BLaER1 (cell line): ENCODE measurements around the gene MAN1B1.

Source experiments
- H3K27ac ChIP-seq: shearing (Covaris generic); formaldehyde crosslinking; 2 replicates; pipeline ENCODE4 v1.8.1; 2022
- H3K27me3 ChIP-seq: shearing (Covaris generic); formaldehyde crosslinking; 2 replicates; pipeline ENCODE4 v1.8.1; 2022
- H3K36me3 ChIP-seq: shearing (Covaris generic); formaldehyde crosslinking; 2 replicates; pipeline ENCODE4 v1.8.1; 2022
- H3K4me1 ChIP-seq: shearing (Covaris generic); formaldehyde crosslinking; 2 replicates; pipeline ENCODE4 v1.8.1; 2022
- H3K4me2 ChIP-seq: shearing (Covaris generic); formaldehyde crosslinking; 2 replicates; pipeline ENCODE4 v1.8.1; 2022
- H3K4me3 ChIP-seq: shearing (Covaris generic); formaldehyde crosslinking; 2 replicates; pipeline ENCODE4 v1.8.1; 2022
- H3K9ac ChIP-seq: shearing (Covaris generic); formaldehyde crosslinking; 2 replicates; pipeline ENCODE4 v1.8.1; 2022
- H3K9me3 ChIP-seq: shearing (Covaris generic); formaldehyde crosslinking; 2 replicates; pipeline ENCODE4 v1.8.1; 2022
- H4K20me1 ChIP-seq: shearing (Covaris generic); formaldehyde crosslinking; 2 replicates; pipeline ENCODE4 v1.8.1; 2022
- Cebpa-rat ChIP-seq: shearing (Covaris generic); IDR thresholded peaks from 2 replicates; pipeline ENCODE4 v1.8.1; 2022

Gene MAN1B1

DNA sequence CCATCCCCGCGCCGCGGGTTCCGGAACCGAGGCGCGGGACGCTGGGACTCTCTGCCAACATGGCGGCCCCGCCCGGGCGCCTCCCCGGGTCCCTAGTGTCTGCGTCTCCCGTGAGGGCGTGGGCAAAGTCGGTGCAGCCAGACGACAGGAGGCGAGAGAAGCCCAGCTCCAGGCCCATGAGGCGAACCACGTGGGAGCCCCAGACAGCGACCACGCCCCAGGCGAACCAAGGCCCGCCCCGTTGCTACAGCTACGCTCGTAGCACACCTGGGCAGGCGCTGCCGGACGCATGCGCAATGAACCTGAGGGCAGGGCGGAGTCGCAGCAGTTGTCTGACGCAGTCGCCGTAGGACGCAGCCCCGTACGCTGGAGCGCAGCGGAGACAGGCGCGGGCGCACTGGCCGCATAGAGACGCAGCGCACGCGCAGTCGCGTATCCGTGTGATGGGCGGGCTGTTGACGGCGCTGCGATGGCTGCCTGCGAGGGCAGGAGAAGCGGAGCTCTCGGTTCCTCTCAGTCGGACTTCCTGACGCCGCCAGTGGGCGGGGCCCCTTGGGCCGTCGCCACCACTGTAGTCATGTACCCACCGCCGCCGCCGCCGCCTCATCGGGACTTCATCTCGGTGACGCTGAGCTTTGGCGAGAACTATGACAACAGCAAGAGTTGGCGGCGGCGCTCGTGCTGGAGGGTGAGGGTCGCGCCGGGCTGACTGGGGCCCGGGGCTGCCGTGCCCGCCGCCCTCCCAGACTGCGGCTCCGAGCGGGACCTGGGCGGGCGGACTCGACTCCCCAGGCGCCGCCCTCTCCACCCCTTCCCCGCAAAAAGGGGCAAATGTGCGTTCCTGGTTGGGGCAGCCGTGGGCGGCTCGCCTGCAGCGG lies at the start of gene MAN1B1:
Gene MAN1B1, plus strand, starts transcription at position 455 of the 878 bp plus-strand sequence. Its CDS starts 15 bp downstream, at position 470.
- peaks cover 29% of the 10 kb centered on the region for H4K20me1 ChIP-seq
- peak within 1 kb of the TSS; percentile 84 for H3K9ac ChIP-seq
- H3K4me2 ChIP-seq = peak within 1 kb of the TSS; percentile 99
- H3K4me3 ChIP-seq = peak within 1 kb of the TSS; percentile 85
- H3K4me1 ChIP-seq = peaks cover 86% of the 10 kb centered on the region
- no peaks in the 10 kb centered on the region for H3K27me3 ChIP-seq
- H3K9me3 ChIP-seq = no peaks in the 10 kb centered on the region
- peaks cover 23% of the 10 kb centered on the region for H3K36me3 ChIP-seq
- peak within 1 kb of the TSS; percentile 89 for H3K27ac ChIP-seq
- TF ChIP-seq Cebpa-rat = no peak

DNA sequence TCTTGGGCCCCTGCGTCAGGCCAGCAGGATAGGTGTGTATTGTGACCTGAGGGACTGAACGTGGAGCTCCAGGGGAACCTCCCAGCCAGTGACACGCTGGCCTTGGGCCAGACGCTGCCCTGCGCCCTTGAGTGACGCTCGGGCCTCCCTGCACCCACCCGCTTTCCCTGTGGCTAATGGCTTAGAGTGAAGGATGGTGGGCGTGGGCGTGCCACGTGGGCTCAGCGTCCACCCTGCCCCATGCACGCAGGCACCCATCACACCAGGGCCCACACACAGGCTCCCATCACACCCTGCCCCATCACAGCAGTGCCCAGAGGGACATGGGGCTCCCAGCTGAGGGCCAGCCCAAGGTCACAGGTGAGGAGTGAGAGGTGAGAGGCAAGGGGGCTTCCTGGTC lies 49.8 kb upstream of the MAN1B1 start:
- Histone ChIP-seq H4K20me1 (peaks cover 17% of the 10 kb centered on the region), H3K4me3 (no peak overlapping the region), H3K4me2 (no peak overlapping the region), H3K36me3 (peaks cover 43% of the 10 kb centered on the region), H3K9me3 (no peaks in the 10 kb centered on the region), H3K9ac (no peak overlapping the region), H3K4me1 (peaks cover 71% of the 10 kb centered on the region), H3K27me3 (no peaks in the 10 kb centered on the region), H3K27ac (no peak overlapping the region)
- TF ChIP-seq Cebpa-rat = no peak

DNA sequence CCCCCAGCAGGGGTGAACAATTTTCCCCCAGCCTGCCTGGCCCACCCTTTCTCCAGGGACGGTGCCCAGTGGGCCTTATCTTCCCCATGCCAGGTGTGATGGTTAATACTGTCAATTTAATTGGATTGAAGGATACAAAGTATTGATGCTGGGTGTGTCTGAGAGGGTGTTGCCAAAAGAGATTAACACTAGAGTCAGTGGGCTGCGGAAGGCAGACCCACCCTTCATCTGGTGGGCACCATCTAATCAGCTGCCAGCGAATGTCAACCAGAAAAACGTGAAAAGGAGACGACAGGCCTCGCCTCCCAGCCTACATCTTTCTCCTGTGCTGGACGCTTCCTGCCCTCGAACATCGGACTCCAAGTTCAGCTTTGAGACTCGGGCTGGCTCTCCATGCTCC lies 49.3 kb upstream of the MAN1B1 start:
- peaks cover 22% of the 10 kb centered on the region for H4K20me1 ChIP-seq
- no peak overlapping the region for H3K27ac ChIP-seq
- H3K9me3 ChIP-seq = no peaks in the 10 kb centered on the region
- no peaks in the 10 kb centered on the region for H3K27me3 ChIP-seq
- H3K4me2 ChIP-seq = no peak overlapping the region
- H3K9ac ChIP-seq = no peak overlapping the region
- peaks cover 71% of the 10 kb centered on the region for H3K4me1 ChIP-seq
- no peak for TF ChIP-seq Cebpa-rat
- H3K4me3 ChIP-seq = no peak overlapping the region
- peaks cover 43% of the 10 kb centered on the region for H3K36me3 ChIP-seq

DNA sequence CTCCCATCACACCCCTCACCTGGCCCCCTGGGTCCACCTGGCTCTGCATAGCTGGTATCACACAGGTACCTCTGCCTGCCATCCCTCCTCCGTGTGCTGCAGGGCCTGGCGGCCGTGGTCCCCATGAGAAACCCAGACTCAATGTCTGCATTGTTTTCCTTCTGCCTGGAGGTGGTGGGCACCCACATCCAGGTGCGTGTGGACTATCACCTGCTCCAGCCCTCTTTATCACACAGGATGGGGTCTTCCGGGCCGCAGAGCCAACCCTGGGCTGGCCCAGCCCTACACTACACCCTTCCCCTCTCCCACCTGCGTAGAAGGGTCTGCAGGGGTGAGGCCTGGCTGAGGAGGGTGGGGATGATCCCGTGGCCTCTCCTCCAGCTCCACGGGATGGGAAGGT lies 47.9 kb upstream of the MAN1B1 start:
- Histone ChIP-seq H3K9me3 (no peaks in the 10 kb centered on the region), H3K4me2 (no peak overlapping the region)

DNA sequence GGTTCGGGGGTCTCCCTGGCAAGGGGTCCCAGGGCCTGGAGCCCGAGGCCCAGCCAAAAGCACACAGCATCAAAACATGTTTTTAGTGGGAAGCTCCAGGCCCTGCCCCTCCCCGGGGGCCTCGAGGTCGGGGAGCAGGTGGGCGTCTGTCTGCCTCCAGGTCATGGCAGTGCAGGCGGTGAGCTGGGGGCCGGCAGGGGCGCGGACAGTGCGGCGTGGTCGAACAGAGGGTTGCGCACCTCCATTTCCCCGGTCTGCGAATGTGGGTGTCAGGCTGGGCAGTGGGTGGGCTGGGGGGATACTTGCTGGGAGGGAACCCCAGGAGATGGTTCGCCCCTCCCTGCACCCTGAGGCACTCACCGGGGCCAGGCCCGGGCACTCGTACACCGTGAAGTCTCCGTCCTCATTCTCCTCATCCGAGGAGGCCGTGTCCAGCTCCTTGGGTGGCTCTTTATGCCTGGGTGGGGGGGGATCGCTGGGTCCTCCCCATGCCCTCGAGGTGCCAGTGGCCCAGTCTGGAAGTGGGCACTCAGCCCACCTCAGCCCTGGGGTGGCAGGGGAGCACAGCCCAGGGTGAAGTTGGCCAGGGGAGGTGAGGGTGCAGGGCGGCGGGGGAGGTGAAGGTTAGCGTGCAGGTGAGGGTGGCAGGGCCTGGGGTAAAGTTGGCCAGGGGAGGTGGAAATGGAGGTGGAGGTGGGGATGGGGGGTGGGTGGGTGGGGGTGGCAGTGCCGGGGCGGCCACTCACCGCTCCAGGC lies 47.0 kb upstream of the MAN1B1 start:
- H3K9ac ChIP-seq = no peak overlapping the region
- no peak for TF ChIP-seq Cebpa-rat
- peaks cover 43% of the 10 kb centered on the region for H3K36me3 ChIP-seq
- H3K4me3 ChIP-seq = no peak overlapping the region
- no peaks in the 10 kb centered on the region for H3K9me3 ChIP-seq
- peaks cover 4% of the 10 kb centered on the region; the same call in 1 of the 2 replicates for H3K27me3 ChIP-seq
- no peak overlapping the region for H3K4me2 ChIP-seq
- no peak overlapping the region for H3K27ac ChIP-seq
- peaks cover 45% of the 10 kb centered on the region for H4K20me1 ChIP-seq
- H3K4me1 ChIP-seq = peaks cover 72% of the 10 kb centered on the region

More for the DNA sequence above, 47.9 kb upstream of the MAN1B1 start:
- Histone ChIP-seq H3K4me1 (peaks cover 71% of the 10 kb centered on the region), H3K27me3 (no peaks in the 10 kb centered on the region), H3K27ac (no peak overlapping the region), H4K20me1 (peaks cover 36% of the 10 kb centered on the region), H3K4me3 (no peak overlapping the region), H3K36me3 (peaks cover 43% of the 10 kb centered on the region), H3K9ac (no peak overlapping the region)
- no peak for TF ChIP-seq Cebpa-rat

DNA sequence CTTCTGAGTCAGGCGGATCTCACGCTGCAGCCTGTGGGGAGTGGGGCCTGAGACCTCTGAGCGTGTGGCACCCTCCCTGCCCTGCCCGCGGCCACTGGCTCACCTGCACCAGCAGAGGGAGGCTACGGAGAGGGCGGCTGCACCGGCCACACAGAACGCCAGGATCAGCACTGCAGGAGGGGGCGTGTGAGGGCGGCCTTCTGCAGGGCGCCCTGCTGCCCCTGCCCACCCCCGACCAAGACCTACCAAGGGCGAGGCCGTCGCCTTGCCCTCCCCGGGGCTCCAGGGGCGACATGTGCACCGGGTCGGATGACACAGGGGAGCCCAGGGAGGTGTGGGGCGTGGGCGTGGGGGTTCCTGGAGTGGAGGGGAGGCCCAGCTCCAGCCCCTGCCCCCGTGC lies 46.2 kb upstream of the MAN1B1 start:
- peak overlapping the region; percentile 64; the same call in 1 of the 2 replicates for H3K9ac ChIP-seq

DNA sequence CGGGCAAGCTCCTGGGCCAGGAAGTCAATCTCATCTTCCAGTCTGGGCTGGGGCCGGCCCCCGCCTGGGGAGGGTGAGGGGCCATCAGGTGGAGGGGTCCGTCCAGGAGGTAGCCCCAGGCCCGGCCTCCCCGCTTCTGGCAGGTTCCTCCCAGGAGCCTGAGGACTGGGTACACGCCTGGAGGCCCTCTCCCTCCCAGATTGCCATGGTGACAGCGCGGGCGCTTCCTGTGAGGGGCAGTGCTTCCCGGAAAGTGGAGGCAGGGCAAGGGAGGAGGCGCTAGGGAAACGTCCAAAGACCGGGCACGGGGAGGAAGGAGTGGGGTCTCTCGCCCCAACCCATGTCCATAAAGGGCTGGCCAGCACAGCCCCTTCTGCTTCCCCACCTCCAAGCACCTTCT lies 45.7 kb upstream of the MAN1B1 start:
- no peak for TF ChIP-seq Cebpa-rat
- peaks cover 43% of the 10 kb centered on the region for H3K36me3 ChIP-seq
- H3K9me3 ChIP-seq = no peaks in the 10 kb centered on the region
- H3K27me3 ChIP-seq = peaks cover 16% of the 10 kb centered on the region; the same call in 1 of the 2 replicates
- peaks cover 54% of the 10 kb centered on the region for H4K20me1 ChIP-seq
- H3K4me2 ChIP-seq = peak overlapping the region; percentile 99
- peaks cover 66% of the 10 kb centered on the region for H3K4me1 ChIP-seq
- peak overlapping the region; percentile 64 for H3K9ac ChIP-seq
- peak overlapping the region; percentile 31; the same call in 1 of the 2 replicates for H3K4me3 ChIP-seq
- H3K27ac ChIP-seq = peak overlapping the region; percentile 71

More for the DNA sequence above, 46.2 kb upstream of the MAN1B1 start:
- no peak for TF ChIP-seq Cebpa-rat
- Histone ChIP-seq H3K4me3 (no peak overlapping the region), H3K9me3 (no peaks in the 10 kb centered on the region), H3K4me2 (peak overlapping the region; percentile 99), H3K36me3 (peaks cover 43% of the 10 kb centered on the region), H3K27ac (peak overlapping the region; percentile 71), H3K4me1 (peaks cover 72% of the 10 kb centered on the region), H3K27me3 (peaks cover 12% of the 10 kb centered on the region; the same call in 1 of the 2 replicates), H4K20me1 (peaks cover 53% of the 10 kb centered on the region)

DNA sequence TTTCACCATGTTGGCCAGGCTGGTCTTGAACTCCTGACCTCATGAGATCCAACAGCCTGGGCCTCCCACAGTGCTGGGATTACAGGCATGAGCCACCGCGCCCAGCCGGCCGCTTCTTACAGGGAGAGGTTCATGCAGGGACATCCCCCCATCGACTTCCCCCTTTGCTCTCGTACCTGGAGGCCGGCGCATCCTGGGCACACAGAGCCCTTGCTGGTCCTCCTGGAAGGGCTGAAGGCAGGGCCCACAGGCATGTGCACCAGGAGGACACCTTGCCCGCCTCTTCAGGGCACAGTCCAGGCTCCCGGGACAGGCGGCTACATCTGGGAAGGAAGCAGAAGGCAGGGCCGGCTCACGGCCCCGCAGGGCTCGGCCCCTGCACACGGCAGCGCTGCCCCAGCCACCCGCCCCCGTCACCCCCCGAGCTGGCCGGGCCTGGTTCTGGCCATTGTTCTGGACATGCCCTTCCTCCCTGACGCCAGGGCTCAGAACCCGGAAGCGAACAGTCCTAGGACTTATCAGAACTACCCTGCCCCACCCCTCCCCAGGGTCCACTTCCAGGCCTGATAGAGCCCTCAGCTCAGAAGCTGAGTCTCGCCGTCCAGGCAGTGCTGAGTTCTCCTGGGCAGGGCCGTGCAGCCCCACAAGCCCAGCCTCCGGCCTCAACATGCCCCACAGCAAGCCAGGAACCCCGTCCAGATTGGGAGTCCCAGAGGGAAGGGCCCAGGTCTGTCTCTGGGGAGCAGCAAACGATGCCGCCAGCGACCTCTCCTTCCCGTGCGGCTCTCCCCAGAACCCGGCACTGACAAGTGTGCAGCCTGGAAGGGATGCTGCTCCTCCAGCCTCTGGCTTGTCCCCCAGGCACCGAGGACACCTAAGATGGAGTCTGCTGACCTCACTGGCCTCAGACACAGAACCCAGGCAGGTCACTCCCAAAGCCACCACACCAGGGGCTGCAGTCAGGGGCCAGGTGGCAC lies 43.7 kb upstream of the MAN1B1 start:
- peaks cover 67% of the 10 kb centered on the region for H4K20me1 ChIP-seq
- H3K9me3 ChIP-seq = no peaks in the 10 kb centered on the region
- TF ChIP-seq Cebpa-rat = no peak
- H3K27me3 ChIP-seq = peaks cover 34% of the 10 kb centered on the region
- peaks cover 64% of the 10 kb centered on the region for H3K4me1 ChIP-seq
- peak overlapping the region; percentile 99 for H3K4me2 ChIP-seq
- H3K9ac ChIP-seq = peak overlapping the region; percentile 80; the same call in 1 of the 2 replicates
- H3K4me3 ChIP-seq = peak overlapping the region; percentile 88; the same call in 1 of the 2 replicates
- peaks cover 28% of the 10 kb centered on the region for H3K36me3 ChIP-seq
- H3K27ac ChIP-seq = no peak overlapping the region; the same call in 1 of the 2 replicates

DNA sequence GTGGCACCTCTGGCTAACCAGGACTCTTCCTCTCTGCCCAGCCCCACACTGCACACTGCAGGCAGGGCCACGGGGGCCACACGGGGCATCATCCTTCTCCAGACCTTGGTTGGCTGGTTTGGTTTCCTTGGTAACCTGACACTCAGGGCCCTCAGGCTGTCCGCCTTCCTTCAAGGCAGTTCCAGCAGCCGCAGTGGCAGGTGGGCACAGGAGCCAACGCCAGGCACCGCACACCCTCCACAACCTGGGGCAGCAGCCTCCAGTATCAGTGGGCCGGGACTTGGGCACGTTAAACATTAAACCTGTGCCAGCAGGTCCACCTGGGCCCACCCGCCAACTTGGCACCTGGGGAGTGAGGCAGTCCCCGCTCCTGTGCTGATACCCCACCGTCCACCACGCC lies 42.7 kb upstream of the MAN1B1 start:
- peak overlapping the region; percentile 99 for H3K4me2 ChIP-seq
- peak overlapping the region; percentile 71 for H3K27ac ChIP-seq
- peaks cover 59% of the 10 kb centered on the region for H3K4me1 ChIP-seq
- H4K20me1 ChIP-seq = peaks cover 68% of the 10 kb centered on the region
- H3K27me3 ChIP-seq = peaks cover 42% of the 10 kb centered on the region
- TF ChIP-seq Cebpa-rat = no peak
- peak overlapping the region; percentile 88 for H3K4me3 ChIP-seq
- H3K9ac ChIP-seq = peak overlapping the region; percentile 80
- no peaks in the 10 kb centered on the region for H3K9me3 ChIP-seq
- H3K36me3 ChIP-seq = peaks cover 18% of the 10 kb centered on the region
